Stimulated activated CD8-positive, alpha-beta memory T cell treated with anti-CD3 and anti-CD28 coated beads, Interleukin-4, amount 100 ng/mL, for 1 hour (primary cell): ENCODE results near the gene PLA2R1.

Source experiments
- DNase-seq, 2 donors: peaks; one replicate each; pipeline ENCODE4 v3.0.0-alpha.2; 2020; ENCODE audit warnings: low read depth in 2 of 2, low spot score in 1 of 2

PLA2R1 gene

GRCh38 chr2:159897081-159897480, 165.3 kb downstream of the PLA2R1 start:
- no peak for DNase-seq

DNA sequence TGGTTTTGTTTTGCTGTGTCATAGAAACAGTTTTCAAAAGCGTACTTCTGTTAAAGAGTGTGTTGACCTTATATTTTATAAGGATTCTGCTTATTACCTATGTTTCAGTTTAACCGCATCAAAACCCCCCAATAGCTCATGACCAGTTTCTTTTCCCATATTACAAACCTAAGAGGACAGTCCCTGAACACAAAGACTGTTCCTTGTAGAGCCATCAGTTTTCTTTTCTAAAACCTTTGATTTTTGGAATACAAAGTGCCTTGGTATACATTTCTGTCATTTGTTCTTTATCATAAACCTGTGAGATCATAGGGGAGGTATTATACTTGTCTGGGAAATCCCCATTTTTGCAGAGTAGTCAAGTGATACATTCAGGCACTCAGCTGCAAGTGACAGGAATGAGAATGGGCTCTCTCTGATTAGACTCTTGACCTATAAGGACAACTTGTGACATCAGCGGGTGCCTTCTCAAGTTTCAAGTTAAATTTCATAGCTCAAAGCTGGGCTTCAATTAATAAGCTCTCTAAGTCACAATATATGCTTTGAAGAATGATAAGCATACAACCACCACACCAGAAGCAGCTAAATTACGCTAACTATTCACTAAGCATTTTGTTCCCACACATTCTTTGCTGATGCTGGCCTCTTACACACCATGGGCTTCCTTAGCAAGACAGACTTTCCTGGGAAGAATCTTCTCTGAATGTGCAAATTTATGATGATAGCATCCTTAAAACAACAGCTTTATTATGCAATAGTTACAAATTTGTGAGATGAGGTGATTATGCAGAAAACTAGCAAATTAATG, 167.0 kb downstream of the PLA2R1 start:
- no peak for DNase-seq

GRCh38 chr2:159894145-159894838, 168.1 kb downstream of the PLA2R1 start:
- DNase-seq = no peak

- DNase-seq = no peak
These were observed 169.2 kb downstream of the PLA2R1 start for GRCh38 chr2:159892990-159893810.

DNA sequence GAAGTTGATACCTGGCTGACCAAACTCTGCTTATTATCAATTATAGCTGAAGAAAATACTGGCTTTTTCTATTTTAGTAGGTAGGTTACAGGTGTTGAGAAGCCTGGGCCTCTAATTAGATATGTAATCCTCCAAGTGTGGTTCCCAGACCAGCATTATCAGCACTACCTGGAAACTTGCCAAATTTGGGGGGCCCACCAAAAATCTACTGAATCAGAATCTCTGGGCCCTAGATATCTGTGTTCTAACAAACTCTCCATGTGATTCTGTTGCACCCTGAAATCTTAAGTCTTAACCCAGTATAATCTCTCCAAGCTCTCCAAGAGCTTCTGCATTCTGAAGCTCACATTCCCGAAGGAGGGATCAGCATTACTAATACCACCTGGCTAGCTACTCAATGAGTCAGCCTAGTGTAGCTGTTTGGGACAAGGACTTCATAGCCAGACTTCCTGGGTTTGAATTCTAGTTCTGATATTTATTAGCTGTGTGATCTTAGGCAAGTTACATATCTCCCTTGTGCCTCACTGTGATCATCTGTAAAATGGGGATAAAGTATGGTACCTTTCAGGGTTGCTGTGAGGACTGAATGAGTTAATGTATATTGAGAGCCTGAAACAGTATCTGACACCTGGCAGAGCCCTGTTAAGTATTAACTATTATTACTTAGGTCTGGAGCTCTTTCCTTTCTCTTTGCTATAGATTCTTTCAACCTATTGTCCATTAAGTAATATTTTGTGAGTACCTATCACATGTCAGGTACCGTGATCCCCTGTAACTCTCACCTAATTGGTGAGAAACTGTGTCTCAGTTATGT, 170.3 kb downstream of the PLA2R1 start:
- no peak for DNase-seq

DNA sequence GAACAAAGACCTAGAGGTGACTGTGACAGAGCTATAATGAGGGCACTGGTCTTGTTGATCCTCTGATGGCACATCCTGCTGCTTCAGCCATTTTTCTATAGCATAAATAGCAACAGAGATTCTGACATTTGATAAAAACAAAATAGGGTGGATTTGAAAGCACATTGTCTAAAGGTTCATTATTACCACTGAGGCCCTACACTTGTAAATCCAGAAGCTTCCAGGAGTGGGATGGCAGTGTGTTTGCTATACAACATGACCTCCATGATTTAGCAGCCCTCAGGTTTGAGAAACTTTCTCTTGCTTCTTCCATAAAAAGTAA, 171.2 kb downstream of the PLA2R1 start:
- no peak for DNase-seq

GRCh38 chr2:159890551-159891266, 171.7 kb downstream of the PLA2R1 start:
- DNase-seq = no peak

- DNase-seq = no peak
These were observed 180.2 kb downstream of the PLA2R1 start for GRCh38 chr2:159882130-159882745.
